ENCODE measurements around the gene P2RY2. TPM values are rescaled to one million over a fixed set of nuclear protein-coding genes. Genes with fewer than 3 reads are reported as not detected.

The P2RY2 gene
- total RNA-seq, 1 experiment from 2014 or later, result 2.9 TPM

DNA sequence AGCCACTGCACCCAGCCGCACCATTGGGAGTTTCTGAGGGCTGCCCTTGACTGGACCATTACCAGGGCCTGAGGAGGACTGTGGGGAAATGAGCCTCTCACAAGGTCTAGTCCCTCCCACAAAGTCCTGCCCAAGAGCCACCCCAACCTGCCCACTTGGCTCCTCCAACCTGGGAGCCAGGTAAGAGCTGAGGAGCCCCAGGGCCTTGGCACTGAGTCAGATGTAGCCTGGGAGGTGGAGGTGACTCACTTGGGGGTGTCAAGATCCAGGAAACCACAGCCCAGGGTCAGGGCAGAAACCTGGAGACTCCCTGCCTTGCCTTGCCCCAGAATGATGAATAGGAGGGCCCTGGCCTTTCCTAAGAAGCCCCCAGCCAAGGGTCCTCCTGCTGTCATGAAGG is 25.8 kb upstream of the P2RY2 start:
- no peaks in the 10 kb centered on the region for H3K9me2 ChIP-seq (ENCODE audit: insufficient read depth)
- DNase-seq (ENCODE audit: low read depth, low spot score), result peak; percentile 56
- H3K27me3 ChIP-seq (ENCODE audit: insufficient read depth, low read length), result no peaks in the 10 kb centered on the region
- no peak overlapping the region for H3K27ac ChIP-seq (ENCODE audit: low read depth, low read length)
- H2AFZ ChIP-seq (ENCODE audit: low read depth, low read length, poor library complexity, severe bottlenecking), result no peak overlapping the region
- intact Hi-C loops (cut with micrococcal nuclease), result no loop called here
- no peaks in the 10 kb centered on the region for H3K9me3 ChIP-seq (ENCODE audit: control insufficient read depth in 1 of 2, insufficient read depth in 1 of 2, low read depth in 1 of 2, low read length in 2 of 2)
- peak; percentile 52 for ATAC-seq
- BruUV-seq (replicated peaks), result no TSS peak
- TF ChIP-seq JUND (IDR thresholded peaks at IDR 0.05) (peak; percentile 78), EGR1 (IDR thresholded peaks at IDR 0.05; ENCODE audit: low read depth) (no peak), CBX3 (IDR thresholded peaks at IDR 0.05; ENCODE audit: low read depth) (peak; percentile 35; the same call in 1 of the 2 replicates), TCF7L2 (IDR thresholded peaks at IDR 0.05; ENCODE audit: borderline replicate concordance, extremely low read depth, insufficient read depth, insufficient read length) (no peak), SP1 (IDR thresholded peaks at IDR 0.05; ENCODE audit: low read depth) (peak; percentile 86), YY1 (IDR thresholded peaks at IDR 0.05; ENCODE audit: extremely low read depth, insufficient replicate concordance, low read depth, low read length) (peak; percentile 29), FOSL1 (IDR thresholded peaks at IDR 0.05; ENCODE audit: low read depth) (peak; percentile 82), POLR2AphosphoS5 (IDR thresholded peaks at IDR 0.05; ENCODE audit: low read depth, low read length) (peak; percentile 52; the same call in 1 of the 2 replicates)
- TF ChIP-seq, protein P1, sequence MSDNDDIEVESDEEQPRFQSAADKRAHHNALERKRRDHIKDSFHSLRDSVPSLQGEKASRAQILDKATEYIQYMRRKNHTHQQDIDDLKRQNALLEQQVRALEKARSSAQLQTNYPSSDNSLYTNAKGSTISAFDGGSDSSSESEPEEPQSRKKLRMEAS (IDR thresholded peaks at IDR 0.05), result peak; percentile 15; the same call in 1 of the 2 replicates
- no peaks in the 10 kb centered on the region for H3K36me3 ChIP-seq (ENCODE audit: control insufficient read depth in 1 of 2, insufficient read depth in 2 of 2, low read length in 2 of 2)
- no peaks in the 10 kb centered on the region for H3K79me2 ChIP-seq (ENCODE audit: insufficient read depth, low read length)
- ChIA-PET CTCF (interaction anchor here (1.3 kb wide), 1 partner anchor 45 kb away, joined by 3 read pairs; no protein-coding TSS in a partner anchor), POLR2A (no interaction called here), RAD21 (ENCODE audit: low non-redundant PET in 1 of 2, low total read pairs in 2 of 2, uncharacterized antibody in 2 of 2, unreplicated experiment in 2 of 2) (no interaction called here)
- peaks cover 25 to 62% of the 10 kb centered on the region in 2 experiments for H3K4me1 ChIP-seq (ENCODE audit: control insufficient read depth in 1 of 2, insufficient read depth in 2 of 2, low read length in 2 of 2)
- peak overlapping the region; percentile 68 for H3K4me2 ChIP-seq (ENCODE audit: low read length)
- peak overlapping the region in 1 of 2 experiments; percentile 23; a peak in 2 of 4 replicates for H3K4me3 ChIP-seq (replicated peaks in 1 of 2; ENCODE audit: low read depth in 1 of 2, low read length in 2 of 2)
- H4K20me1 ChIP-seq (ENCODE audit: insufficient read depth), result no peaks in the 10 kb centered on the region
- H3K9ac ChIP-seq (ENCODE audit: low read length), result no peak overlapping the region

DNA sequence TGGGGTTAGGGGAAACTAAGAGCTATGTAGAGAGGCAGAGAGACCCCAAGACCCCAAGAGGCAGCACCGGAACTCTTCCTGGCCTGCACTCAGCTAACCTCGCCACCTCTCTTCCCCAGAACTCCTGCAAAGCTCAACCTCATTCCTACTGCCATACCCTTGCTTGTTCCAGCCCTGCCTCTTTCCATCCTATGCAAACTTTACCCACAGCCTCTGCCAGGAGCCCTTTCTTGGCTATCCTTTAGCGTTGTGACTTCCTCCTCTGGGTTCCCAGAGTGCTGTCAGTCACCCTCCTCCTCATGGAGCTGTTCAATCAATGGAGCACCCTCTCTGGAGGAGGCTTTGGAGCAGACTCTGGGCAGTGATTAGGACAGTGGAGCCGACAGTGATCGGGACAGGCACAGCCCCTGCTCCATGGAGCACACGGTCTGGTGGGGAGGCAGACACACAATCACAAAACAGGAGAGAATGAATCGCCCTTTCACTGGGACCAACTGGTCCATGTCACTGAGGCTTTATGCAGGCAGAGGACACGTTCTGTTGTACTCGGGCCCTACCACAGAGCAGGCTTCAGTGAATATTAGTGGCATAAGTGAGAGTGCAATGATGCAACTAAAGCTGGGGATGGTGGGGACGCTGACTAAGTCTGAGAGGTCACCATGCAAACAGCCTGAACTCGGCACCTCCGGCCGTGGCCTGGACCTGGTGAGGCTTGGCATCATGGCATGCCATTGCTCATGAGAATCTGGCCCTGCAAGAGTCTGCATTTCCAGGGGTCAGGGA is 24.6 kb upstream of the P2RY2 start:
- intact Hi-C loops (cut with micrococcal nuclease), result no loop called here
- H3K79me2 ChIP-seq (ENCODE audit: insufficient read depth, low read length), result no peaks in the 10 kb centered on the region
- H3K36me3 ChIP-seq (ENCODE audit: control insufficient read depth in 1 of 2, insufficient read depth in 2 of 2, low read length in 2 of 2), result no peaks in the 10 kb centered on the region
- no peak overlapping the region for H3K9ac ChIP-seq (ENCODE audit: low read length)
- BruUV-seq (replicated peaks), result no TSS peak
- RAD21 ChIA-PET (ENCODE audit: low non-redundant PET in 1 of 2, low total read pairs in 2 of 2, uncharacterized antibody in 2 of 2, unreplicated experiment in 2 of 2), result no interaction called here
- peak overlapping the region; percentile 81 for H3K4me2 ChIP-seq (ENCODE audit: low read length)
- no peak for DNase-seq (ENCODE audit: low read depth, low spot score)
- no peaks in the 10 kb centered on the region for H3K9me2 ChIP-seq (ENCODE audit: insufficient read depth)
- no peaks in the 10 kb centered on the region for H3K9me3 ChIP-seq (ENCODE audit: control insufficient read depth in 1 of 2, insufficient read depth in 1 of 2, low read depth in 1 of 2, low read length in 2 of 2)
- no peak overlapping the region for H3K4me3 ChIP-seq (replicated peaks in 1 of 2; ENCODE audit: low read depth in 1 of 2, low read length in 2 of 2)
- no peaks in the 10 kb centered on the region for H4K20me1 ChIP-seq (ENCODE audit: insufficient read depth)
- TF ChIP-seq SP1 (IDR thresholded peaks at IDR 0.05; ENCODE audit: low read depth) (peak; percentile 11; the same call in 1 of the 2 replicates), POLR2AphosphoS5 (IDR thresholded peaks at IDR 0.05; ENCODE audit: low read depth, low read length) (no peak)
- TF ChIP-seq, protein P1 (IDR thresholded peaks at IDR 0.05), result no peak
- no peak for ATAC-seq
- POLR2A ChIA-PET, result no interaction called here
- H3K4me1 ChIP-seq (ENCODE audit: control insufficient read depth in 1 of 2, insufficient read depth in 2 of 2, low read length in 2 of 2), result peaks cover 29 to 65% of the 10 kb centered on the region in 2 experiments
- H3K27me3 ChIP-seq (ENCODE audit: insufficient read depth, low read length), result no peaks in the 10 kb centered on the region
- CTCF ChIA-PET, result interaction anchor here (2.9 kb wide), 1 partner anchor 43 kb away, joined by 13 read pairs; no protein-coding TSS in a partner anchor
- H3K27ac ChIP-seq (ENCODE audit: low read depth, low read length), result no peak overlapping the region
- no peak overlapping the region for H2AFZ ChIP-seq (ENCODE audit: low read depth, low read length, poor library complexity, severe bottlenecking)

Data from HCT116 (cell line).